ENCODE data around the gene CES3.

- TF ChIP-seq, protein P1, sequence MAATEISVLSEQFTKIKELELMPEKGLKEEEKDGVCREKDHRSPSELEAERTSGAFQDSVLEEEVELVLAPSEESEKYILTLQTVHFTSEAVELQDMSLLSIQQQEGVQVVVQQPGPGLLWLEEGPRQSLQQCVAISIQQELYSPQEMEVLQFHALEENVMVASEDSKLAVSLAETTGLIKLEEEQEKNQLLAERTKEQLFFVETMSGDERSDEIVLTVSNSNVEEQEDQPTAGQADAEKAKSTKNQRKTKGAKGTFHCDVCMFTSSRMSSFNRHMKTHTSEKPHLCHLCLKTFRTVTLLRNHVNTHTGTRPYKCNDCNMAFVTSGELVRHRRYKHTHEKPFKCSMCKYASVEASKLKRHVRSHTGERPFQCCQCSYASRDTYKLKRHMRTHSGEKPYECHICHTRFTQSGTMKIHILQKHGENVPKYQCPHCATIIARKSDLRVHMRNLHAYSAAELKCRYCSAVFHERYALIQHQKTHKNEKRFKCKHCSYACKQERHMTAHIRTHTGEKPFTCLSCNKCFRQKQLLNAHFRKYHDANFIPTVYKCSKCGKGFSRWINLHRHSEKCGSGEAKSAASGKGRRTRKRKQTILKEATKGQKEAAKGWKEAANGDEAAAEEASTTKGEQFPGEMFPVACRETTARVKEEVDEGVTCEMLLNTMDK (IDR thresholded peaks at IDR 0.05; ENCODE audit: borderline replicate concordance, insufficient read depth, low read depth, low read length, poor library complexity, severe bottlenecking): no peak
- TF ChIP-seq TAF1 (IDR thresholded peaks at IDR 0.05; ENCODE audit: control insufficient read depth, extremely low read depth, insufficient read depth, low read length, severe bottlenecking): no peak
These were observed 12.8 kb upstream of the CES3 start for GRCh38 chr16:66948134-66948836.

Data from K562 (cell line).